Heart left ventricle (tissue), 16 donors: ENCODE measurements around the gene MAP1LC3B. TPM values are rescaled to one million over a fixed set of nuclear protein-coding genes. Genes with fewer than 3 reads are reported as not detected.
"Not testable (repeated sequence)": the region's sequence is repeated elsewhere in the genome, so short reads cannot be mapped to it uniquely, and the experiment has no call there.

Experiments
- ATAC-seq, 4 donors: fragments of 200-7000 bp; cut with Tn5 transposase; one replicate each; pipeline ENCODE4 v1.9.1; 2020 to 2022; ENCODE audit warnings: moderate library complexity in 4 of 4, mild to moderate bottlenecking in 3 of 4, moderate number of reproducible peaks in 1 of 4
- DNase-seq, 5 donors: peaks; one replicate each; pipeline ENCODE4 v3.0.0-alpha.2; 2020
- H3K27ac ChIP-seq, 12 donors: fragments of 200-600 bp; sonication (generic) in 4 of 12; one replicate each; pipeline versions ENCODE4 v1.5.0 to v1.8.0; 2016 to 2022; ENCODE audit warnings: mild to moderate bottlenecking in 2 of 12
- H3K27me3 ChIP-seq, 9 donors: fragments of 200-600 bp; sonication (generic) in 2 of 9; one replicate each; pipeline versions ENCODE4 v1.5.1 to v1.8.0; 2016 to 2022; ENCODE audit warnings: mild to moderate bottlenecking in 3 of 9
- H3K36me3 ChIP-seq, 9 donors: fragments of 200-600 bp; sonication (generic) in 2 of 9; one replicate each; pipeline versions ENCODE4 v1.5.0 to v1.8.0; 2018 to 2022; ENCODE audit warnings: mild to moderate bottlenecking in 2 of 9
- H3K4me1 ChIP-seq, 12 donors: fragments of 200-600 bp; sonication (generic) in 4 of 12; one replicate each; pipeline versions ENCODE4 v1.5.0 to v1.8.0; 2016 to 2022; ENCODE audit warnings: mild to moderate bottlenecking in 3 of 12
- H3K4me3 ChIP-seq, 12 donors: fragments of 200-600 bp; sonication (generic) in 4 of 12; one replicate each; pipeline versions ENCODE4 v1.5.0 to v1.8.0; 2017 to 2022; ENCODE audit warnings: mild to moderate bottlenecking in 9 of 12, moderate library complexity in 4 of 12
- H3K9me3 ChIP-seq, 12 donors: fragments of 200-600 bp; sonication (generic) in 4 of 12; one replicate each; pipeline versions ENCODE4 v1.5.0 to v1.8.0; 2016 to 2022; ENCODE audit warnings: mild to moderate bottlenecking in 1 of 12
- POLR2A ChIP-seq, 2 donors: fragments of 450-650 bp; IDR thresholded peaks; one replicate each; pipeline ENCODE4 v1.6.1; 2017; ENCODE audit warnings: antibody characterized with exemption in 2 of 2, mild to moderate bottlenecking in 2 of 2, moderate library complexity in 2 of 2
- WGBS, 4 donors: extraction: QIAGEN DNeasy Blood & Tissue Kit in 2 of 4; methylation state at CpG; one replicate each; pipeline versions ENCODE4 v1.1.5 to v1.1.7; 2013 to 2018; 5-methylcytosine and 5-hydroxymethylcytosine counted together
- intact Hi-C, 10 donors: fragments of 100-400 bp; cut with DNase I; formaldehyde crosslinking; loops; one replicate each; pipeline versions ENCODE4 v1.11.1 to v1.14.2; 2022
- polyA plus RNA-seq, 2 donors: library from polyadenylated mRNA; stranded (reverse); fragments of 200-250 nt; gene quantifications; one replicate each; pipeline ENCODE4 v1.2.3, GENCODE V29; 2013
- total RNA-seq, 9 donors: library from RNA; depleted of rRNA in 2 of 9; stranded (reverse); fragments of >200 nt in 2 of 9; fragmentation: NEBNext Ultra II Directional in 3 of 9; extraction: Animal tissue kit (Norgen Biotek cat#: 25700) in 3 of 9; gene quantifications; one replicate each; pipeline versions ENCODE4 v1.1.0 to v1.2.4, GENCODE V29; 2016 to 2023
- TF ChIP-seq, protein P1 (sequence below), 12 donors: fragments of 200-600 bp; sonication (generic) in 4 of 12; IDR thresholded peaks; one replicate each; pipeline versions ENCODE4 v1.5.0 to v1.8.0; 2018 to 2022; ENCODE audit warnings: antibody characterized with exemption in 12 of 12, mild to moderate bottlenecking in 5 of 12
- donor health status: ischemic (EF 13 %, LVEDD 7.1; RV severe dilation, severe dysfunction).
- donor health status: healthy with polysubstance abuse.
- donor health status: DM: no; HTN: yes; CAD: no.
- donor health status: DM: no; HTN: no; CAD: no.
- donor health status: ischemic (EF 25% LVEDD 6.9; RV normal size, moderate dysfunction).
- donor health status: ischemic (EF 25% LVEDD 5.7; RV mildly dilated, moderate dysfunction).
- donor health status: healthy.
- donor health status: DM: yes; HTN: yes; CAD: no.
- donor health status: ischemic (EF 35%, LVEDD 5.7; RV mildly dilated, moderate dysfunction).
- donor health status: nonischemic (EF 11% LVEDD 7.7; RV severe dilation, severe dysfunction).
- donor health status: DM: yes; HTN: yes; CAD: no.
- donor health status: PGD.
- donor health status: ischemic (EF 29% LVEDD 5.4; RV normal size, mild dysfunction).
- donor health status: nonischemic (EF 23%, LVEDD 6.1; RV moderate dilation, normal function).

Gene MAP1LC3B
- total and polyA plus RNA-seq, 11 donors = 70.7 to 263 (median 116) TPM

DNA sequence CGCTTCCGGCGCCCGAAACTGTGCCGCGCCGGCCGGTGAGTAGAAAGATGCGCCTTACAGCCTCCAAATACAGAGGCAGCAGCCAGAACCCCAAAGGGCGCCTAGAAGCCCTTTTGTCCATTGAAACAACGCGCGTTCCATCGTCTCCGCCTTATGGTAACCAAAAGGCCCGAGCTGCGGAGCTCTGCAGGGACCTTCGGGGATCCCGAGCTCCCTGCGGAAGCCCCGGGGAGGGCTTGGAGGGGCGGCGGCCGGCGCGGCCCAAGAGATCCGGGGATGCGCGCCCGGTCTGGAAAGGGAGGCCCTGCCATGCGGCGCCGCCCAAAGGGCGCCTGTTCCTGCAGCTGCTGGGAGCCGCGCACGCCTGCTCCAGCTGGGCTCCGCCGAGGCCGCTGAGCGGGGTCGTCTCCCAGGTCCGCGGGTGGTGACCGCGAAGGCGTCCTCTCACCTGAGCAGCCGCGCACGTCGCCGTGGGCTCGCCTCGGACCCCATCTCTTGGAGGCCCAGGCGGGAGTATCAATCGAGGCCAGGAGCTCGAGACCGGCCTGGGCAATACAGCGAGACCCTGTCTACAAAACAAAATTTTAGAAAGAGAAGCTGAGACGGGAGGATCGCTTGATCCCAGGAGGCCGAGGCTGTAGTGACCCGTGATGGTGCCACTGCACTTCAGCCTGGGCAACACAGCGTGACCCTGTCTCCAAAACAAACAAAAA, 7.8 kb upstream of the MAP1LC3B start:
- DNase-seq = peak; percentile 60 to 85 (median 65)
- Histone ChIP-seq H3K27me3 (no peaks in the 10 kb centered on the region), H3K4me1 (peaks cover 6 to 64% (median 46%) of the 10 kb centered on the region in 12 donors), H3K4me3 (peak overlapping the region; percentile 34 to 98 (median 72)), H3K9me3 (no peaks in the 10 kb centered on the region), H3K36me3 (no peaks in the 10 kb centered on the region), H3K27ac (peak overlapping the region; percentile 3 to 96 (median 91))
- no peak for TF ChIP-seq POLR2A (IDR thresholded peaks at IDR 0.05)
- TF ChIP-seq, protein P1, sequence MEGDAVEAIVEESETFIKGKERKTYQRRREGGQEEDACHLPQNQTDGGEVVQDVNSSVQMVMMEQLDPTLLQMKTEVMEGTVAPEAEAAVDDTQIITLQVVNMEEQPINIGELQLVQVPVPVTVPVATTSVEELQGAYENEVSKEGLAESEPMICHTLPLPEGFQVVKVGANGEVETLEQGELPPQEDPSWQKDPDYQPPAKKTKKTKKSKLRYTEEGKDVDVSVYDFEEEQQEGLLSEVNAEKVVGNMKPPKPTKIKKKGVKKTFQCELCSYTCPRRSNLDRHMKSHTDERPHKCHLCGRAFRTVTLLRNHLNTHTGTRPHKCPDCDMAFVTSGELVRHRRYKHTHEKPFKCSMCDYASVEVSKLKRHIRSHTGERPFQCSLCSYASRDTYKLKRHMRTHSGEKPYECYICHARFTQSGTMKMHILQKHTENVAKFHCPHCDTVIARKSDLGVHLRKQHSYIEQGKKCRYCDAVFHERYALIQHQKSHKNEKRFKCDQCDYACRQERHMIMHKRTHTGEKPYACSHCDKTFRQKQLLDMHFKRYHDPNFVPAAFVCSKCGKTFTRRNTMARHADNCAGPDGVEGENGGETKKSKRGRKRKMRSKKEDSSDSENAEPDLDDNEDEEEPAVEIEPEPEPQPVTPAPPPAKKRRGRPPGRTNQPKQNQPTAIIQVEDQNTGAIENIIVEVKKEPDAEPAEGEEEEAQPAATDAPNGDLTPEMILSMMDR (IDR thresholded peaks at IDR 0.05) = no peak
- ATAC-seq = peak; percentile 8 to 39 (median 32)
- 5 to 16% (median 6%) methylated on average over 17 to 64 of the region's 64 CpGs for WGBS, 4 donors
- intact Hi-C loops = loop anchor here in 5 of 10 donors (5.0 kb wide), 3 partner anchors 57 to 67 kb away; partner anchors contain the start of gene C16orf95 (in 1 of the 5)

DNA sequence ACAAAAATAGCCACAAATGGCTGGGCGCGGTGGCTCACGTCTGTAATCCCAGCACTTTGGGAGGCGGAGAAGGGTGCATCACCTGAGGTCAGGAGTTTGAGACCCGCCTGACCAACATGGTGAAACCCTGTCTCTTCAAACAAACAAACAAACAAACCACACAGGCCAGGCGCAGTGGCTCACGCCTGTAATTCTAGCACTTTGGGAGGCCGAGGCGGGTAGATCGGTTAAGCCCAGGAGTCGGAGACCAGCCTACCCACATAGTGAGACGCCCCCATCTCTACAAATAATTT, 7.3 kb upstream of the MAP1LC3B start:
- 82 to 84% (median 84%) methylated on average over 12 of the region's 12 CpGs for WGBS, 4 donors
- H3K36me3 ChIP-seq, ATAC-seq, H3K27me3 ChIP-seq, H3K9me3 ChIP-seq, DNase-seq: not testable (repeated sequence)
- H3K27ac ChIP-seq = peak overlapping the region in 11 of 12 donors; percentile 65 to 96 (median 92)
- peaks cover 6 to 61% (median 46%) of the 10 kb centered on the region in 12 donors for H3K4me1 ChIP-seq
- H3K4me3 ChIP-seq = peak overlapping the region; percentile 34 to 98 (median 72)
- intact Hi-C loops = loop anchor here in 5 of 10 donors (5.0 kb wide), 3 partner anchors 58 to 68 kb away; partner anchors contain the start of gene C16orf95 (in 1 of the 5)

DNA sequence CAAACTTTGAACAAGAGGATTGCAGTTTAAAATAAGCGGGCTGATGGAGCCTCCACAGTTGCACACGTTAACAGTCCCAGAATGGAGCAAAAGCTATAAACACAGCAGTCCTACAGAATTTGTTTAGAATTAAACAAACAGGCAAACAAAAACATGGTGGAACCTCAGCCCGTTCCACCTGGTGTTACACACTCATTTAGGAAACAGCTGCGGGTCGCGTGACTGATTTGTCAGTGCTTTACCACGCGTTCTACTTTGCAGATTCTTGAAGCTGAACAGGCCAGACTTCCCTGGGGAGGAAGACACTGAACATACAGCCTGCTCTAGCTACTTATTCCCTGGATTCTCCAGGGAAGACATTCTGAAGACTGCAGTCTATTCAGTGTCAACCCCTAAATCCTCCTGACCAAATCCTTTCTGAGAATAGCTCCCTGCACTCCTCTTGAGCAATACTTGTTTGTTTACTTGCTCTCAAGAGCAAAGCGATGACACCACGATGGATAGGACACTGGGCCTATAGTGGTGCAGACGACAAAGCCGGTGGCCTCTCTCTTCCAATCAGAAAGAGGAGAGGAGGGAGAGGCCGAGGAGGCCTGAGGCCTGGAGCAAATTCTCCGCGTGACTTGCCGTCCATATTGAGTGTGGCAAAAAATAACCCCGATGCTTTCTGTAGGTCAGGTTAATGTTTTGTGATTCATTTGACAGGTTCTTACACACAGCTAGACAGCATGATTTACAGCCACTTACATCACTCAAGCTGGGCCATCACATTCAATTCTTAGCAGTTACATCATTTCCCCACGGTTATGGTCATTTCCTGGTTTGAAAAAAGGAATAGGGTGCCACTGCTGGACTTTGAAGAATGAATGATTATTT, 4.0 kb upstream of the MAP1LC3B start:
- Histone ChIP-seq H3K9me3 (no peaks in the 10 kb centered on the region), H3K27ac (peak overlapping the region; percentile 80 to 96 (median 90)), H3K4me3 (peak overlapping the region in 9 of 12 donors; percentile 22 to 42 (median 29)), H3K4me1 (peaks cover 6 to 45% (median 29%) of the 10 kb centered on the region in 12 donors), H3K27me3 (no peaks in the 10 kb centered on the region), H3K36me3 (no peaks in the 10 kb centered on the region)
- peak; percentile 71 to 88 (median 82) for ATAC-seq
- 7 to 9% (median 8%) methylated on average over 18 of the region's 18 CpGs for WGBS, 4 donors
- intact Hi-C loops = loop anchor here in 1 of 10 donors (2.0 kb wide), 1 partner anchor 71 kb away; the partner anchor contains the start of gene C16orf95
- TF ChIP-seq POLR2A (IDR thresholded peaks at IDR 0.05) = peak in 1 of 2 donors; percentile 66
- TF ChIP-seq, protein P1 (IDR thresholded peaks at IDR 0.05) = no peak
- DNase-seq = peak; percentile 90 to 96 (median 96)

DNA sequence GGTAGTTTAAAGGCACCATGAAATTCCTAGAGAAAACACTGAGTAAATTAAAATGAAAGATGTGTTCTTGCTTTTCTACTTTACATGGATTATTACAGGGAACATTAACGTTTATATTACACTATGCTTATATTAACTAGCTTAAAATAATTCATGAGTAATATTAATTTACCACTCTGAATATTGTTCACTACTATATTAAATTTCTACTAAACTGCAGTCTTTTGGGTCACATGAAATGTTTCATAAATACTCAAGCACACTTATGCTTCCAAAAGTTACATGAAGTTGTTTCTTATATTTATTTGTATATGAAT, 3.4 kb upstream of the MAP1LC3B start:
- Histone ChIP-seq H3K27ac (peak overlapping the region; percentile 80 to 96 (median 90)), H3K4me3 (peak overlapping the region in 9 of 12 donors; percentile 12 to 42 (median 26)), H3K9me3 (no peaks in the 10 kb centered on the region), H3K4me1 (peaks cover 10 to 51% (median 35%) of the 10 kb centered on the region in 12 donors), H3K27me3 (no peaks in the 10 kb centered on the region), H3K36me3 (no peaks in the 10 kb centered on the region)
- no peak for ATAC-seq
- TF ChIP-seq, protein P1 (IDR thresholded peaks at IDR 0.05) = no peak
- no peak for TF ChIP-seq POLR2A (IDR thresholded peaks at IDR 0.05)
- no peak for DNase-seq
- 23 to 33% (median 27%) methylated on average over 1 of the region's 1 CpG for WGBS, 4 donors
- intact Hi-C loops = loop anchor here in 1 of 10 donors (2.0 kb wide), 1 partner anchor 72 kb away; the partner anchor contains the start of gene C16orf95
